Calu3 (cell line): ENCODE measurements around the gene WDFY2. TPM values are rescaled to one million over a fixed set of nuclear protein-coding genes. Genes with fewer than 3 reads are reported as not detected.

Experiments used
- BruUV-seq: library from RNA; stranded (reverse); fragments of 400-500 nt; replicated peaks from 2 replicates; lab custom pipeline; 2021; lab: Mats Ljungman, UMichigan
- CTCF ChIA-PET: fragments of 300-600 bp; sonication (Branson Sonifier 250); formaldehyde crosslinking; loops from one replicate; lab custom pipeline; 2022; ENCODE audit warnings: antibody characterized with exemption; lab: Charles Lee
- DNase-seq: peaks from one replicate; pipeline ENCODE4 v3.0.0; 2022
- H3K27ac Mint-ChIP-seq: one replicate; pipeline ENCODE4 v1.8.0; 2022; ENCODE audit warnings: mixed read lengths; ENCODE audit not compliant: unreplicated experiment
- H3K27me3 Mint-ChIP-seq: one replicate; pipeline ENCODE4 v1.8.0; 2022; ENCODE audit warnings: mixed read lengths; ENCODE audit not compliant: unreplicated experiment
- H3K36me3 Mint-ChIP-seq: one replicate; pipeline ENCODE4 v1.8.0; 2022; ENCODE audit warnings: mild to moderate bottlenecking, moderate library complexity, mixed read lengths; ENCODE audit not compliant: insufficient read depth, unreplicated experiment
- H3K4me1 Mint-ChIP-seq: one replicate; pipeline ENCODE4 v1.8.0; 2022; ENCODE audit warnings: mild to moderate bottlenecking, low read depth, mixed read lengths; ENCODE audit not compliant: unreplicated experiment
- H3K4me3 Mint-ChIP-seq: one replicate; pipeline ENCODE4 v1.8.0; 2022; ENCODE audit warnings: mild to moderate bottlenecking, low read depth, moderate library complexity, mixed read lengths; ENCODE audit not compliant: unreplicated experiment
- H3K9me3 Mint-ChIP-seq: one replicate; pipeline ENCODE4 v1.8.0; 2022; ENCODE audit warnings: low read depth, mixed read lengths; ENCODE audit not compliant: unreplicated experiment
- CTCF ChIP-seq: fragments of 200-600 bp; IDR thresholded peaks from one replicate; pipeline ENCODE4 v1.8.0; 2022; ENCODE audit warnings: antibody characterized with exemption; ENCODE audit not compliant: unreplicated experiment
- intact Hi-C: fragments of 100-400 bp; cut with micrococcal nuclease; formaldehyde crosslinking; loops from one replicate; pipeline ENCODE4 v1.10.0; 2022; ENCODE audit not compliant: unreplicated experiment
- total RNA-seq: library from RNA; stranded (reverse); gene quantifications from 2 replicates; pipeline ENCODE4 v1.2.3, GENCODE V29; 2022

WDFY2 gene
- total RNA-seq, 1 experiment from 2014 or later: 5.9 TPM

DNA sequence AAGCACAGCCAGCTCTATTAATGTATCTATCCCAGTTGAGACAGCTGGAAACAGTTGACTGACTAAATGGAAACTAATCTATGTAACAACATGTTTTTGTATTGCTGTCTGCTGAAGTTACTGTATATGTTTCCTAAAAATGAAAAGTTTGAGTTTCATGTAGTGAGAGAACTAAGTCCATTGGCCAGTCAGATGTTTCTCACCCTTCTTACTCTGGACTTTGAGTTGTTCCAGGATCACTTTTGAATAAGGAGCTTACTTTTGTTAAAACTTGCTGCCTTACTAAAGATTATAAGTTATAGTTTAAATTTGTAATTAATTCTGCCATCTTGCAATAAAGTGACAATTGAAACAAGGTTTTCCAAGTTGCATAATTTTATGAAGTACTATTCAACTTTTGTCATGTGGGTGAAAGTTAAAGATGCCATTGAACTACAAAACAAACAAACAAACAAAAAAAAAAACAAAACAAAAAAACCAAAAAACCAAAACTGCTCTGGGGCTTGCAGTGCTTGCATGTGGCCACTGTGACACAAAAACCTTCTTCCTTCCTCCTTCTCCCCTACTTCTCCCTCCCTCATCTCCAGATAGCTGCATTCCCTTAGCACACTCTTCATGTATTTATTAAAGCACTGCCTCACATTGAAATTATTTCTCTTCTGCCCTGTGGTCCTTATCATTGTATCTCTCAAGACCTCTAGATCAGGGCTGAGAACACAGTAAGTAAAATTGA, 15.3 kb downstream of the WDFY2 start:
- DNase-seq: no peak
- no peak for TF ChIP-seq CTCF
- no peaks in the 10 kb centered on the region for H3K4me1 Mint-ChIP-seq
- no peaks in the 10 kb centered on the region for H3K9me3 Mint-ChIP-seq
- H3K36me3 Mint-ChIP-seq: no peaks in the 10 kb centered on the region
- no peaks in the 10 kb centered on the region for H3K27me3 Mint-ChIP-seq
- BruUV-seq: no TSS peak
- CTCF ChIA-PET: interaction anchor here (0.6 kb wide), 1 partner anchor 12 kb away, joined by 4 read pairs; no protein-coding TSS in a partner anchor
- intact Hi-C loops: no loop called here
- H3K4me3 Mint-ChIP-seq: no peak overlapping the region
- H3K27ac Mint-ChIP-seq: no peak overlapping the region

DNA sequence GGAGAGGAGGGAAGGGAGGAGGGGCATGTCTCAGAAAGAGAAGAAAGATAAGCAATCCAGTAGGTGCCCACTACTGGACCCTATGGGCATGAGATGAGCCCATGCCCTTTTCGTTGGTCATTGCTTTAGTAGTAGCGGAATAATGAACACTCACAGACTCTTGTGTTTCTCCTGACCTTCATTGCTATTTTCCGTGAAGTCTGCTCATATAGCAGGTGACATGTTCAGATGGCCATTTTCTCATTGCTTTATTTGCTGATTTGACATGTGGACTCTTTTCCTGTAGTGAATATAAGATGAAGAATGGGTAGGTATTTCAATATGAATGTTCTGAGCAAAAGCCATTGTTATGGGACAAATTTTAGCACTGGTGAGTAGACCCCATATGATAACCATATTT, 16.4 kb downstream of the WDFY2 start:
- no peak for DNase-seq
- H3K4me1 Mint-ChIP-seq: no peaks in the 10 kb centered on the region
- BruUV-seq: no TSS peak
- intact Hi-C loops: no loop called here
- H3K36me3 Mint-ChIP-seq: no peaks in the 10 kb centered on the region
- no peaks in the 10 kb centered on the region for H3K9me3 Mint-ChIP-seq
- no peaks in the 10 kb centered on the region for H3K27me3 Mint-ChIP-seq
- CTCF ChIA-PET: no interaction called here
- no peak overlapping the region for H3K4me3 Mint-ChIP-seq
- H3K27ac Mint-ChIP-seq: no peak overlapping the region
- no peak for TF ChIP-seq CTCF

- BruUV-seq: no TSS peak
- H3K27ac Mint-ChIP-seq: no peak overlapping the region
- H3K4me3 Mint-ChIP-seq: no peak overlapping the region
- H3K9me3 Mint-ChIP-seq: no peaks in the 10 kb centered on the region
- no peaks in the 10 kb centered on the region for H3K27me3 Mint-ChIP-seq
- no peak for DNase-seq
- no peaks in the 10 kb centered on the region for H3K4me1 Mint-ChIP-seq
- CTCF ChIA-PET: no interaction called here
- H3K36me3 Mint-ChIP-seq: no peaks in the 10 kb centered on the region
- TF ChIP-seq CTCF: no peak
- intact Hi-C loops: no loop called here
Observed at GRCh38 chr13:51601601-51602565, 17.6 kb downstream of the WDFY2 start.

- CTCF ChIA-PET: no interaction called here
- intact Hi-C loops: no loop called here
Observed at GRCh38 chr13:51603716-51604115, 19.5 kb downstream of the WDFY2 start.

More at GRCh38 chr13:51603716-51604115, 19.5 kb downstream of the WDFY2 start:
- H3K27ac Mint-ChIP-seq: no peak overlapping the region
- TF ChIP-seq CTCF: no peak
- no peaks in the 10 kb centered on the region for H3K36me3 Mint-ChIP-seq
- no peaks in the 10 kb centered on the region for H3K9me3 Mint-ChIP-seq
- no peak overlapping the region for H3K4me3 Mint-ChIP-seq
- no TSS peak for BruUV-seq
- no peaks in the 10 kb centered on the region for H3K27me3 Mint-ChIP-seq
- no peaks in the 10 kb centered on the region for H3K4me1 Mint-ChIP-seq
- DNase-seq: no peak
